ENCODE data around the gene VEPH1.

Gene VEPH1

DNA sequence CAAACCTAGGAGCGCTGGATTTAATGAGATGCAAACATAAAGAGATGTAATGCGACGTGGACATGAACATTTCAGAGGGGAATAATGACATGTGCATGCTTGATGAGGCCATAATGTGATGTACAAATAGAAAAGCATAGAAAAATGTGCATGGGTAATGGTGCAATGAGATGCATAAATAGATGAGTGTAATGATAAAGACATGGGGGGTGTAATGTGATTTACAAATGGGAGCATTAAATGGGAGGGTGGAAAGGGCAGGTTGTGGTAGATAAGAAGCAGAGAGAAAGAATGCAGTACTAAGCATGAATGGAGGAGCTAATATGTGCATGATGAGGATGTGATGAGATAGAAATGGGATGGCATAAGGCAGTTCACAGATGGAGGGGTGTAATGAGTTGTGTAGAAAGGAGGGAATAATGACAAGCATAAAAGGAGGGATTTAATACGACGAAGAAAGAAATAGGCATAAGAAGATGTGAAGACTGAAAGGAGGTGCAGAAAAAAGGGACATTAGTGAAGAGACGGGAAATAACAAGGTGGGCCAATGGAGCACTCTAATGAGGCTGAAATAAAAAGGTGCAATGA is 205.8 kb downstream of the VEPH1 start:
- DNase-seq, result no peak

- no peak for DNase-seq
Measured at GRCh38 chr3:157294953-157295352, 208.3 kb downstream of the VEPH1 start.

GRCh38 chr3:157294491-157294890 is 208.7 kb downstream of the VEPH1 start:
- no peak for DNase-seq

DNA sequence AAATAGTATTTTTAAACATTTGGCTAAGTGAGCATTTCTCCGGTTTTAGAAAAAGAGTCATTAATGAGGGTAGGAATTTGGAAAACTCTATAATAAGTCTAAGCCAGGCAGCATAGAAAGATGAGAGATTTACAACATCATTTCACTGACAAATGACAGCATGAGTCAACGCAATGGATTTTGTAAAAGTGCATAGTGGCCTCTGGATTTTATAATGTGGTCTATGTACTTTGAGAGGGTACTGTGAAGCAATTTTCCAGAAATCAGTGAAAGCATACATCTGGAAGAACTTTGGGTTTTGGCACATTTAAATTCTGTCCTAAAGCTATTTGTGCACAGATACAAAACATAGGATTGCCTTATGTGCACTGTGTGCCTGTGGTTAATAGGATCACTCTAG is 212.4 kb downstream of the VEPH1 start:
- DNase-seq, result no peak

DNA sequence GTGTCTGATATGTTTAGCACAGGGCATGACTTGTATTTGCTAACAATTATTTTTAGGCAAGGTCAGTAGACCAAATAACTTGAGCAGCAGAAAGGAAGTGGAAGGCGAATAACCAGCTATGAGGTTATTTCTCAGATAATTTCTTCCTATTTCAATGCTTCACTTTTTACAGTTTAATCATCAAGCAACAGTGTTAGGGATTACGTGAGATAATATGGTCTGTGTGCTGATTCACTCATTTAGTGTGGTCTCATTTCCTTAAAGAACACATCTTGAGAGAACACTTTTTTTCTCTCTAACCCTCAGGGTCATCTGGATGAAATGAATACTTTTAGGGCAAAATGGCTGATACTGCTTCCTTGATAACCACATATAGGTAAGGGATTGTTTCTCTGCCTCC is 217.2 kb downstream of the VEPH1 start:
- no peak for DNase-seq

DNA sequence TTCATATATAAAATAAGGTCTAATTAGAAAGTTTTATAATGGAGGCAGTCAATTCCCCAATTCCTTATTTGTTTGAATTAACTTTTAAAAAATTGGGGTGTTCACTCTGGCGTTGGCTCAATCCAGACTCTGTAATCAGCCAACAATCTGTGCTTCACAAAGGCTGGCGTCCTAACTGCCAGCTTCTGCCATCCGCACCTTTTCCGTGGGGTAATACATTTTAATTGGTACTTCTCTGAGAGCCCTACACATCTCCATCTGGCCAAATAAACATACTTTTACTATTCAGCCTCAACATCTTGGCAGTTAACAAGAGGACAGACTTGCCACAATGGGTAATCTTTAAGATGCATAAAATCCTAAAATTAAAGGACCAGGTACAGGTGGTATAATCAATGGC is 218.1 kb downstream of the VEPH1 start:
- no peak for DNase-seq

DNA sequence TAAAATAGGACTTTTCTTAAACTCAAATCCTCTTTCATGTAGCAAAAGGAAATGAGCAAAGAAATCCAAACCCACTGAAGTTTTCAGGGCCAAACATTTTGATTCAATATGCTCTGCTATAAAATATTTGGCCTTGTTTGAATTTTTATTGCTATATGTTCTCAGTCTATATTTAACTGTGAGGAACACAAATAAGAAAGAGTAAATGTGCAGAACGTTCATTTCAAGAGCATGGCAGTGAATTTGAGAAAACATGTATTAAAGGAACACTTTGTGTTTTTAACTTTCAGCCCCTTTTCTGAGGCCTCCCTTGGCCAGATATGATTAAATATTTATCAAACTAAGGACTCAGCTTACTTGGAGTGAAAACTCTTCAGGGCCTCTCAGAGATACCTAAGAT is 218.5 kb downstream of the VEPH1 start:
- no peak for DNase-seq

DNA sequence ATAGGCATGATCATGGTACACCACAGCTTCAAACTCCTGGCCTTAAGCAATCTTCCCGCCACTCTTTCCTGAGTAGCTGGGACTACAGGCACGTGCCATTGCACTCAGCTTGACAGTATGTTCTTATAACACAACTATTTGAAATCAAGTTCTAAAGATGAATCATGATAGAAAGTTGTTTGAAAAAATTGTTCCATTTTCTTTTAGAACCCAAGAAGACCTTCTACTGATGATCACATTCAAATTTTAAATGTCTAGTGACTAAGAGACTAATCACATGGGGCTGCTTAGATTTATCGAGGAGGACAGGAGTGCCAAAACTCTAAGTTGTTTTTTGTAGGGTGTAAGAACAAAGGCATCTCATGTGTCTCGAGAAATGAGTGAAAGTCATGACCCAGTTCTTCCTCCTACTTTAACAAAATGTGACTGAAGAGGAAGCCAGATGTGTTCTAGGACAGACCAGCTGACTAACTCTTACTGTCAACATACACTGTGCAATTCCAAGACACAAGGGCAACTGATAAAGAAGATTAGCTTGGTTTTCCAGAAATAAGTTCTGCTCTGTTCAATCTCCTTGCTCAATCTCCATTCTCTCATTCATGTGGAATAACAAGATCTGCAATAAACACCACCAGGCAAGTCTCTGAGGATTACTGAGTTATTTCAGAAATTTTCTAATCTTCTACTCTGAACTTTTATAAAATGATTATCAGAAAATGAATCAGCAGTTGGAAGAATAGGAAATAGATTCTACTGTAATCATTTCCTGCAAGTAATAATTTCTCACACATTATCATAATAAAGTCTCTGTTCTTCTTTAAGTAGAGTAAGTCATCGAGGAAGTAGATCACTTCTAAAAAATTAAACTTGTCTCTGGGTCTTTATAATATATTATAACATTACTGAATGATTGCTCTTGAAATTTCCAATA is 220.7 kb downstream of the VEPH1 start:
- DNase-seq, result no peak

DNA sequence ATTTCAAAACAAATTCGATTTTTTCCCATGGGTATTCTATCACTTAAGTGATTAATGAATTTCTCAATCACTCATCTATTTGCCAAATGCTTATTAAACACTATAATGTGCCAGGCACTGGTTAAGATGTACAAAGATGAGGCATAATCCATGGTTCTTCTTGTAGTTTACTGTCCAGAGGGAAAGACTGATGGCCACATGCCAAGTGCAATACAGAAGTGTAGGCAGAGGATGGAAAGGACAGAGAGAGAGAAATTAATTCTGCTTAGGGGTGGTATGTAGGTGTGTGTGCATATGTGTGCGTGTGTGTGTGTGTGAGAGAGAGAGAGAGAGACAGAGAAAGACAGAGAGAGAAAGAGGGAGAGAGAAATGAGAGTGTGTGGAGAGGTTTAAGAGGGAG is 222.4 kb downstream of the VEPH1 start:
- no peak for DNase-seq

GRCh38 chr3:157280354-157280753 is 222.9 kb downstream of the VEPH1 start:
- no peak for DNase-seq

GRCh38 chr3:157279237-157279636 is 224.0 kb downstream of the VEPH1 start:
- DNase-seq, result no peak

DNA sequence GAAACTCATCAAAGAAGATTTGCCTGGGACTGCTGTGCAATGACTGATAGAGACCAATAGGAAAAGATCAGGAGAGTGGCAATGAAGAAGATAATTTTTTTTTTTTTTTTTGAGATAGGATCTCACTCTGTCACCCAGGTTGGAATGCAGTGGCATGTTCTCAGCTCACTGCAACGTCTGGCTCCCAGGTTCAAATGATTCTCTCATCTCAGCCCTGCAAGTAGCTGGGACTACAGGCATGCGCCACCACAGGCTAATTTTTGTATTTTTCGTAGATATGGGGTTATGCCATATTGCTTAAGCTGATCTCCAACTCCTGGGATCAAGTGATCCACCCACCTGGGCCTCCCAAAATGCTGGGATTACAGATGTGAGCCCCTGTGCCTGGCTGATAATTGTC is 226.4 kb downstream of the VEPH1 start:
- no peak for DNase-seq

DNA sequence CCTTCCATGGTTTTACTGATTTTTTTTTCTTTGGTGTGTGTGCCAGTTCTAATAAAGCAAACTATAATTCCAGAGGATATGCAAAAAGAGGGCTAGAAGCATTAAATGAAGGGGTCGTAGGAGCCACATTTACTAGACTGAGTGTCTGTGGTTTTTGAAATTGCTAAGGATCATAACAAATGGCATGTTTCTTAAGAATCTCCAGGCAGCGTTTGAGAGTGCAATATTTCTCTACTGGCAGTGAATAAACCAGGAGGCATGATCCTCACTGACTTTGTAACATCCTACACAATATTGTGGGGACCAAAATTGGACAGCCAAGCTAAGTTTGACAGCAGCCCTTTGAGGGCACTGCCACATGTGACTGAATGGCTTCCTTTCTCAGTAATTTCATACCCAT is 227.4 kb downstream of the VEPH1 start:
- DNase-seq, result no peak

GRCh38 chr3:157274644-157275137 is 228.5 kb downstream of the VEPH1 start:
- DNase-seq, result no peak

DNA sequence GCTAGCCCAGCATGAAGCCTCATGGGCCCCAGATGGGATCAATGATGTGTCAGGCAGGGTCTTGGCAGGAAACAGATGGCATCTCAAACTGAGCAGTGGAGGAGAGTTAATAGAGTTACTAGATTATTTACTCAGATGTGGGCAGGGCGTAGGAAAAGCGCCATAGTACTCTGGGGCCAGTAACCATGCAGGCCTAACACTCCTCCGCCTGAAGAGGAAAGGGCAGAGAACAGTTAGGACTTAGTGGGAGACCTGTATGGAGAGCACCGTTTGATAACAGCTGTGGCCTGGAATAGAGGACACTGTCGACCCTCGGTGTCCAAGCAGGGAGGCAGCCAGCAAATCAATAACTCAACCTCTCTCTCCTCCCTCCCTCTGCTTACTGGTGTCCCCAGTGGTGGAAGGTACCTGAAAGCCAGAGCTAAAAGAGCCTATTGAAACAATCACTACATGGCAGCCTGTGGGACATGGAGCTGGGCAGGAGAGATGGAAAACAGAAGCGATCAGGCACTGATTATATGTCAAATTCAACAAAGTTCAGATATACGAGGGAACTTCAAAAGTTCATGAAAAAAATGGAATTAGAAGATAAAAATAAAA is 231.8 kb downstream of the VEPH1 start:
- DNase-seq, result no peak

GRCh38 chr3:157268026-157268425 is 235.2 kb downstream of the VEPH1 start:
- DNase-seq, result no peak

GRCh38 chr3:157265931-157266330 is 237.3 kb downstream of the VEPH1 start:
- no peak for DNase-seq

DNA sequence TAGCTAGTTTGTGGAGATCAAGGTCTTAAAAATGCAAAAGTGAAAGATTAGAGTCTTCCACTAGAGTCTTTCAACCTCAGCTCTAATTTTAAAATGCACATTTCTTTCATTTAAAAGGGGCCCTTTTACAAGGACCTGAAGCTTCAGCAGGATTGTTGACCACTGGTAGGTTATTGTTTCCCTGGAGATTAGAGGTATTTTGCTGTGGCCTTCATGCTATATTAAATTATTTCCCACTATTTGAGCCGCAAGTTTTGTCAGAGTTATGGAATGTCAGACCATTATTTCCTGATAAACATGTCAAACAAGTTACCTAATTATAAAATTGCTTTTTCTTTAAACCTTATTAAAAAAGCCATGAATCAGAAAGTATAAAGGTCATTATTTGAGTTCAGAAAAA is 240.2 kb downstream of the VEPH1 start:
- no peak for DNase-seq

DNA sequence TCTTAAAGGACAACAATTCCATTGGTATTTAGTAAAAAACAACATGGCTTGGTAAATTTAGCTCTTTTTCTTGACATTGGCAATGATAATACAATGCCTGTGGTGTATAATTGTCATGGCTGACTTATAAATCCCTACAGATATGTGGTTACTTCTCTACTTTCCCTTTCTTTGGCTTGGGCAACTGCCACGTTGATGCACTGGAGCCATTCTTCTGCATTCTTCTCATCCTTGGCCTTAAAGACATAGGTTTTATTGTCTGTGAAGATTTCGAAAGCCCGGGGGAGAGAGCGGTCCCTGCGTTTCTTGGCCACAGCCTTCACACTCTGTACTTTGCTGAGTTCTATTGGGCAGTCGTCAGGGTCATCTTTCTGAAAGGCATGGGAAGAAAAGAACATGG is 242.2 kb downstream of the VEPH1 start:
- no peak for DNase-seq

DNA sequence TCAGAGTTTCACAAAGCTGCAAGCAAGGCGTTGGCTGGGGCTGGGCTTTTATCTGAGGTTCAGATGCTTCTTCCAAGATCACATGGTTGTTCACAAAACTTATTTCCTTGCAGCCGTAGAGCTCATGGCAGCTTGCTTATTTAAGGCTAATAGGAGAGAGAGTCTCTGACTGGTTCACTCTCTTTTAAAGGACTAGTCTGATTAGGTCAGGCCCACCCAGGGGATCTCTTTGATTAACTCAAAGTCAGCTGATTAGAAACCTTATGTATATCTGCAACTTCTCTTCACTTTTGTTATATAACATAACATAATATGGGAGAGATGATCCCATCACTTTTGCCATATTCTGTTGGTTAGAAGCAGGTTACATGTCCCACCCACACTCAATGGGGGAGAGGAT is 243.4 kb downstream of the VEPH1 start:
- DNase-seq, result no peak

DNA sequence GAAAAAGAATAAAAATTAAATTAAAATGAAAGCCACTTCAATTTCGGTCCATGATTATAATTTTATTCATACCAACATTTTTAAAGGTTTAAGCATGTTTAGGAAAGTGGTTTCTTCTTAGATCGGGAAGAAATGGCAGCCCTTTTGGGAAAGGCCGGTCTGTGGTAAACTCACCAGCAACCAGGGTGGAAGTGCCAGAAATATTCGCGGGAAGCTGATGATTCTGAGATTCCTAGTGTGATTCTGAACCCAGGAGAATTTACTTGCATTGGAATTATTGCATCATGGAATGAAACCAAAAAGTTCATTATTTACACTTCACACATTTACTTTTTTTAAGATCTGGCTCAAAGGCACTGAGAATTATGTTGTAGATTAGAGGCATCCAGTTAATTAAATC is 246.1 kb downstream of the VEPH1 start:
- no peak for DNase-seq

DNA sequence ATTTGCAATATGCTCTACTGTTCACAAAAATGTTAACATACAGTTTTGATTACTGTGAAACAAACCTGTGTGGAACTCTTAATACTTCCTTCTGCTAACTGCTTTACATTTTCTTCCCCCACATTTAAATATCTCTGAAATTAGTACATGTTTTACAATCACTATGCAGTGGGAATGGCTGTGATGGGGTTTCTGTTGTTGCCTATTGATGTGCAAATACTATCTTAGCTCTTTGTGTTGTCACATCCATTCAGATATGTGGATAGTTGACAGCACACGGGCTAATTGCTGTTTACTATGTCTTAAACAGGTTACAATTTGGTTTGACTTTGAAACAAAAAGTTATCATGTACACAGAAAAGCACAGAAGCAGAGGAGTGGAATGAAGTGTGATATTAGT is 247.4 kb downstream of the VEPH1 start:
- DNase-seq, result no peak

- no peak for DNase-seq
Measured at GRCh38 chr3:157251685-157252084, 251.5 kb downstream of the VEPH1 start.

GRCh38 chr3:157249606-157250005 is 253.6 kb downstream of the VEPH1 start:
- no peak for DNase-seq
